ENCODE data around the gene ZC3H13. TPM values are rescaled to one million over a fixed set of nuclear protein-coding genes. Genes with fewer than 3 reads are reported as not detected.

Gene ZC3H13
- total RNA-seq, 1 experiment from 2014 or later, result 9.5 TPM

GRCh38 chr13:46062185-46062584 is 9.6 kb upstream of the ZC3H13 start:
- ChIA-PET CTCF (interaction anchor here (1.4 kb wide), 1 partner anchor 64 kb away, joined by 3 read pairs; no protein-coding TSS in a partner anchor), POLR2A (ENCODE audit: unreplicated experiment) (no interaction called here)
- no peak overlapping the region for H3K9ac ChIP-seq (ENCODE audit: low read length)
- H3K9me3 ChIP-seq (ENCODE audit: low read length), result no peaks in the 10 kb centered on the region
- no peaks in the 10 kb centered on the region for H3K79me2 ChIP-seq (ENCODE audit: low read length)
- DNase-seq (peak; percentile 71), ATAC-seq (peak; percentile 76)
- peak overlapping the region; percentile 24 for H3K4me2 ChIP-seq (ENCODE audit: low read length)
- intact Hi-C loops (cut with micrococcal nuclease), result no loop called here
- H4K20me1 ChIP-seq (ENCODE audit: low read length), result no peaks in the 10 kb centered on the region
- no peaks in the 10 kb centered on the region for H3K27me3 ChIP-seq (ENCODE audit: low read length)
- H3K27ac ChIP-seq (ENCODE audit: low read length), result no peak overlapping the region
- TF ChIP-seq EZH2 (IDR thresholded peaks at IDR 0.05; ENCODE audit: low read length, unreplicated experiment) (no peak), CTCF (conservative IDR thresholded peaks at IDR 0.05; ENCODE audit: low read depth, low read length) (no peak), EZH2phosphoT487 (IDR thresholded peaks at IDR 0.05; ENCODE audit: borderline replicate concordance, low read length) (no peak)
- no TSS peak for BruUV-seq (replicated peaks)
- no peak overlapping the region for H3K4me3 ChIP-seq (ENCODE audit: low read length)
- H3F3A ChIP-seq (ENCODE audit: low read length, unreplicated experiment), result no peaks in the 10 kb centered on the region
- no peak overlapping the region for H2AFZ ChIP-seq (ENCODE audit: low read length)
- H3K9me2 ChIP-seq (replicated peaks; ENCODE audit: low read length), result no peaks in the 10 kb centered on the region
- no peaks in the 10 kb centered on the region for H3K4me1 ChIP-seq (ENCODE audit: insufficient read depth, low read length)
- H3K36me3 ChIP-seq (ENCODE audit: low read depth, low read length), result no peaks in the 10 kb centered on the region

- no peak for ATAC-seq
- no peak overlapping the region for H3K27ac ChIP-seq (ENCODE audit: low read length)
- no peak overlapping the region for H3K4me2 ChIP-seq (ENCODE audit: low read length)
- H3K9me3 ChIP-seq (ENCODE audit: low read length), result no peaks in the 10 kb centered on the region
- H3K4me1 ChIP-seq (ENCODE audit: insufficient read depth, low read length), result no peaks in the 10 kb centered on the region
- intact Hi-C loops (cut with micrococcal nuclease), result no loop called here
- H3K79me2 ChIP-seq (ENCODE audit: low read length), result no peaks in the 10 kb centered on the region
- H3K9ac ChIP-seq (ENCODE audit: low read length), result no peak overlapping the region
- BruUV-seq (replicated peaks), result no TSS peak
- no peak for TF ChIP-seq EZH2 (IDR thresholded peaks at IDR 0.05; ENCODE audit: low read length, unreplicated experiment)
- no peak for TF ChIP-seq EZH2phosphoT487 (IDR thresholded peaks at IDR 0.05; ENCODE audit: borderline replicate concordance, low read length)
- H3K36me3 ChIP-seq (ENCODE audit: low read depth, low read length), result no peaks in the 10 kb centered on the region
- no peaks in the 10 kb centered on the region for H3K9me2 ChIP-seq (replicated peaks; ENCODE audit: low read length)
- ChIA-PET POLR2A (ENCODE audit: unreplicated experiment) (no interaction called here), CTCF (no interaction called here)
- no peaks in the 10 kb centered on the region for H3K27me3 ChIP-seq (ENCODE audit: low read length)
- DNase-seq, result no peak
- no peaks in the 10 kb centered on the region for H4K20me1 ChIP-seq (ENCODE audit: low read length)
- H3K4me3 ChIP-seq (ENCODE audit: low read length), result no peak overlapping the region
- no peak overlapping the region for H2AFZ ChIP-seq (ENCODE audit: low read length)
- H3F3A ChIP-seq (ENCODE audit: low read length, unreplicated experiment), result no peaks in the 10 kb centered on the region
Observed at GRCh38 chr13:46059405-46059804, 6.9 kb upstream of the ZC3H13 start.

GRCh38 chr13:46058268-46058667 is 5.7 kb upstream of the ZC3H13 start:
- H3K9me3 ChIP-seq (ENCODE audit: low read length), result no peaks in the 10 kb centered on the region
- no peaks in the 10 kb centered on the region for H3K9me2 ChIP-seq (replicated peaks; ENCODE audit: low read length)
- no peak overlapping the region for H3K27ac ChIP-seq (ENCODE audit: low read length)
- DNase-seq (no peak), ATAC-seq (no peak)
- POLR2A ChIA-PET (ENCODE audit: unreplicated experiment), result no interaction called here
- H3K79me2 ChIP-seq (ENCODE audit: low read length), result no peaks in the 10 kb centered on the region
- CTCF ChIA-PET, result no interaction called here
- TF ChIP-seq EZH2phosphoT487 (IDR thresholded peaks at IDR 0.05; ENCODE audit: borderline replicate concordance, low read length) (no peak), CTCF (conservative IDR thresholded peaks at IDR 0.05; ENCODE audit: low read depth, low read length) (no peak)
- intact Hi-C loops (cut with micrococcal nuclease), result no loop called here
- no peaks in the 10 kb centered on the region for H3K36me3 ChIP-seq (ENCODE audit: low read depth, low read length)
- H4K20me1 ChIP-seq (ENCODE audit: low read length), result no peaks in the 10 kb centered on the region
- no peak overlapping the region for H3K9ac ChIP-seq (ENCODE audit: low read length)
- no peak overlapping the region for H3K4me2 ChIP-seq (ENCODE audit: low read length)
- no TSS peak for BruUV-seq (replicated peaks)
- peaks cover 8% of the 10 kb centered on the region; the same call in 1 of the 2 replicates for H3K4me1 ChIP-seq (ENCODE audit: insufficient read depth, low read length)
- no peak overlapping the region for H2AFZ ChIP-seq (ENCODE audit: low read length)
- no peaks in the 10 kb centered on the region for H3K27me3 ChIP-seq (ENCODE audit: low read length)
- no peak overlapping the region for H3K4me3 ChIP-seq (ENCODE audit: low read length)
- H3F3A ChIP-seq (ENCODE audit: low read length, unreplicated experiment), result no peaks in the 10 kb centered on the region
